HG02588 (cell line): ENCODE data around the gene POTEC.
"Not testable (repeated sequence)": the region's sequence is repeated elsewhere in the genome, so short reads cannot be mapped to it uniquely, and the experiment has no call there.

Experiments used
- ATAC-seq: cut with Tn5 transposase; IDR thresholded peaks from one replicate; pipeline ENCODE4 v1.9.1; 2021; ENCODE audit warnings: mild to moderate bottlenecking, moderate library complexity; ENCODE audit not compliant: unreplicated experiment

Gene POTEC

DNA sequence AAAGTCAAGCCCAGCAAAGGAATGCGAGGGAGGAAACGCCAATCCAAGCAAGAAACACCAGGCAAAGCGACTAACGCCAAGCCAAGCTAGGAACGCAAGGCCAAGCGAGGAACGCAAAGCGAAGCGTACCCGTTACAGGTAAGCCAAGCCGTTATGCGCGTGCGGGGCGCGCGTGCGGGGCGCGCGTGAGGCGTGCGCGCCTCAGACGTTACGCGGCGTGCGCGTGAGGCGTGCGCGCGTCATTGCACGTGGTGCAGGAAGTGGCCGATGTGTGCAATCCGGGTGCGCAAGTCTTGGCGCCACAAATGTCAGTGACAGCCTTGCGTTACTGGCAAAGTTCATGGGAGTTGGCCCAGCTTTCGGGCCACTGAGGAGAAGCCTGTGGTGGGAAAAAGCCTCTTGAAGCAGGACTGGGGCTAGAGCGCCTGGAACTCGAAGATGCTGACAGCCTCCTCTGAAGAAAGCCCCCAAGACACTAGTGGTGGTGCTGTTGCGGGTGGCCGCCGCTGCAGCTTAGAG, at the start of gene POTEC:
POTEC (minus strand) TSS at position 155 of the 519 bp plus-strand sequence. CDS start 454 bp downstream, outside the sequence.
- ATAC-seq: not testable (repeated sequence)

DNA sequence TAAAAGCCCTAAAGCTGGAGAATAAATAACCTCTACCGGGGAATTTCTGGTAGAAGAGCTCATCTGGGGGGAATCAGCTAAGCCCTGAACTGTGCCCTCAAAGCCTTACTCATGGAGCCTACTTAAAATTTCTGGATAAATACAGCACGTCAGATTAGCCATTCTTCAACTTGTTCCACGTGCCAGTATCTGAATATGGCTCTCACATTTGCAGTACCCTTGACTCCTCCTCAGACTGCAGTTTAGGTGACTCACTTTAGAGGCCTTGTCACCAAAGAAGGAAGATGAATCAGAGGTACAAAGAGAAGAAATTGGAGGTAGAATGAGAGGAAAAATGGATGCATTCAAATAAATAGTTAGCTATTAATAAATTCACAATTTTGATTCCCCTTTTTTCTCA, 34.6 kb upstream of the POTEC start:
- ATAC-seq: no peak

DNA sequence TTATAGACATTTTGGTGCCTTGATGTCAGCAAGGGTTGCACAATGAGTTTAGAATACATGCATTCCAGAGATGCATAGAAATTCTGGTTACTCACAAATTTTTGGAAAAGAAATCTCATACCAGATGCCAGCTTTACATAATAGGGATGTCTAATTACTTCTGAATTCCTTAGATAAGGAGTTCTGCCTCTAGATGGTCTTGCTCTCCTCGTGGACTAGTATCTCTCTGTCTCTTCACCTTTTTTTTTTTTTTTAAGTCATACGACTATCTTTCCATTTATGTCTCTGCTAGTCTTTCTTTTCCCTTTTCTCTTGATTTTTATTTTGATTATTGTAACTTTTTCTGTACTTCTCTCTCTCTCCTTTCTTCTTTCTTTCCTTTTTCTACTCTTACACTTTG, 16.1 kb upstream of the POTEC start:
- ATAC-seq: not testable (repeated sequence)

DNA sequence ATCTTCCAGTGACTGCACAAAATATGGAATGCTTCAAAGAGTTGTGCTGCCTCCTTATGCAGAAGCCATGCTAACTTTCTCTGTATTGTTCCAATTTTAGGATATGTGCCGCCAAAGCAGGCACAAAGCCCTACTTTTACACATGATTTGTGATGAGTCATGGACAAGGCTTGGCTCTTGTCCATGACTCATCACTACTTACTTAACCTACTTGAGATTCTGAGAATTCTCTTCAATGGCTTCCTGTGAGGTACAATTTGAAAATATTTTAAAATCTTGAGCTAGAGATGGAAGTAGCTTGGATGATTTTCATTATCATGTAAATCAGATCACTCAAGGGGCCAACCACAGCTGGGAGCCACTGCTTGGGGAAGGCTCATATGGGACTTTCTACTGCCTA, 11.7 kb downstream of the POTEC start:
- ATAC-seq: not testable (repeated sequence)

DNA sequence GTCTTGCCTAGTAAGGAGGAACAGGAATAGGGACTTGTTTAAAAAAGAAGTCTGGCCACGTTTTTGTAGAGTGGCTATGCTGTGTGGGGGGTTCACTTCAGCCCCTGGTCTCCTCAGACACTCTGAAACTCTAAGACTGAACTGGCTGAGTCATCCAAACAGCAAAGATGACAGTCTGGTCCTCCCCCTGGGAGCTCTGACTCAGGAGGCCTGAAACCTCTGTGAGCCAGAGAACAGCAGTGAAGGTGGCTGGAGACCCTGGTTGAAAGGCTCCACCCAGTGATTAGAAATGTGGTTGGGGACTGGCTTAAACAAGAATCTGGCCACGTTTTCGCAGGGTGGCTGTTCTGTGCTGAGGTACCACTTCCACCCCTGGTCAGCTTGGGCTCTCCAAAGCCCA, 32.7 kb downstream of the POTEC start:
- not testable (repeated sequence) for ATAC-seq

DNA sequence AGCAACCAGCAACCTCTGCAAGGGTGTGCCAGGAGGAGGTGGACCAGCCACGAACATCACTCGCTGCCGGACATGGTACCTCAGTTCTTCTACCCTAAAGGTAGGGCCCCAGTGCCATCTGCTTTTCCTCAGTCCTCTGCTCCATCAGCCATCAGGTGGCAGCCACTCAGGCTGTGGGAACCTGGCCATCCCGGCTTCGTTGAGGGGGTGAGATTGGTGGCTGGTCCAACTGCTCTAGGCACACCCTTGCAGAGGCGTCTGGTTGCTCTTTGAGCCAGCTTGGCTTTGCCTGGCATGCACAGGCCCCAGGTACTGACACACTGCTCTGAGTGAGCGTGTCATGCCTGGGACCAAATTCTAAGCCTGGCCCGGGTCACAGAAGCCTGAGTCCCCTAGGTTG, 39.7 kb downstream of the POTEC start:
- ATAC-seq: not testable (repeated sequence)

DNA sequence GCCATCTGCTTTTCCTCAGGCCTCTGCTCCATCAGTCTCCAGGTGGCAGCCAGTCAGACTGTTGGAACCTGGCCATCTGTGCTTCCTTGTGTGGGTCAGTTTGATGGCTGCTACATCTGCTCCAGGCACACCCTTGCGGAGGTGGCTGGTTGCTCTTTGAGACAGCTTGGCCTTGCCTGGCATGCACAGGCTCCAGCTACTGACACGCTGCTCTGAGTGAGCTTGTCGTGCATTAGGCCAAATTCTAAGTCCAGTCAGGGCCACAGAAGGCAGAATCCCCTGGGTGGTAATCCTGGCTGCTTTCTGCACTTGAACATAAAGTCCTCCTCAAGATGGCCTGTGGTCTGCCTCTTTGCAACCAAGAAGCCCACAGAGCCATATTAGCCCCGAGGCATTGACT, 41.5 kb downstream of the POTEC start:
- ATAC-seq: not testable (repeated sequence)

DNA sequence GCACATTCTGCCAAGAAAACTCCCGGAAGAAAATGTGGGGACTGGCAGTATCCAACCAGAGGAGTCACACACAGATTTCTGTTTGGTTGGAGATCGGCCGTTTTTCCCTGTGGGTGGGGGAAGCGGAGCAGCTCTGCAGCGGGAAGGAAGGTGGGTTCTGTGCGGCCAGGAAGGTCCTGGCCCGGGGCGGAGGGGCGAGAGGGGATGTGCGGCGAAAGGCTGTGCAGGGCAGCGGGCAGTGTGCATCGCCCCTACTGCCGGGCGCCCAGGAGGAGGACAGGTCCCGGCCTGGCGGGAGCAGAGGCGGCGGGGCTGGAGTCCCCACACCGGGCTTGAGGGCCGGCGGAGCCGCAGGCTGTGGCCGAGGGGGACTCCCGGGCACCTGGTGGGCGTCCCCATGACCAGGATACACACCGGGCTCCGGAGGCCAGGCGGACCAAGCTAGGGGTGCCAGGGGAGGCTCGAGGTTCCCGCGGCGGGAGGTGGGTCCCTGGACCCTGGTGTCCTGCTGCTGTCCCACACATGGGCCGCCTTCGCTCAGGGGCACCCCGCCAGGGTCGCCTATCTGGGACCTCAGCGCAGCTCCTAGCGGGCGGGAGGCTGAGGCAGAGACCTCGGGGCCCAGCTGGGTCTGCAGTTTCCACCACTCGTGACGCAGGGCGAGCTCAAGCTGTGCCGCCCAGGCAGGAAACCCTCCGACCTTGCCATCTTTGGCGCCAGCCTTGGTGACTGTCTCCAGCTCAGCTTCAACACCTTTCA, 54.0 kb downstream of the POTEC start:
- ATAC-seq: not testable (repeated sequence)

DNA sequence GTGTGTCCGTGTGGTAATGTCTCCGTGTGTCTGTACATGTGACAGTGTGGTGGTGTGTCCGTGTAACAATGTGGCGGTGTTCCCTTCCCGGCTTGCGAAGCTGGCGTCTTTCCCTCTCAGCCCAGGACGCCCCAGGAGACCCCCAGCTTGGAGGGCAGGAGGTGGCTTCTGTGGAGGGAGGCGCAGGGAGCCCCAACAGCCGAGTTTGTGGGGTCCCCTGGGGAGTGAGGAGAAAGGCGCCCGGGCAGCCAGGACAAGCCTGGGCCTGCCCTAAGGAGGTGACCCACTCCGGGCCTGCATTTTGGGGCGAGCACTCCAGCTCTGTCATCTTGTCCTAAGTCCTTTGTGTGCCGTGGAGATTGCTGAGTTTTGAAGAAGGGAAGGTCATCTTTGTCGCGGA, 54.6 kb downstream of the POTEC start:
- not testable (repeated sequence) for ATAC-seq

DNA sequence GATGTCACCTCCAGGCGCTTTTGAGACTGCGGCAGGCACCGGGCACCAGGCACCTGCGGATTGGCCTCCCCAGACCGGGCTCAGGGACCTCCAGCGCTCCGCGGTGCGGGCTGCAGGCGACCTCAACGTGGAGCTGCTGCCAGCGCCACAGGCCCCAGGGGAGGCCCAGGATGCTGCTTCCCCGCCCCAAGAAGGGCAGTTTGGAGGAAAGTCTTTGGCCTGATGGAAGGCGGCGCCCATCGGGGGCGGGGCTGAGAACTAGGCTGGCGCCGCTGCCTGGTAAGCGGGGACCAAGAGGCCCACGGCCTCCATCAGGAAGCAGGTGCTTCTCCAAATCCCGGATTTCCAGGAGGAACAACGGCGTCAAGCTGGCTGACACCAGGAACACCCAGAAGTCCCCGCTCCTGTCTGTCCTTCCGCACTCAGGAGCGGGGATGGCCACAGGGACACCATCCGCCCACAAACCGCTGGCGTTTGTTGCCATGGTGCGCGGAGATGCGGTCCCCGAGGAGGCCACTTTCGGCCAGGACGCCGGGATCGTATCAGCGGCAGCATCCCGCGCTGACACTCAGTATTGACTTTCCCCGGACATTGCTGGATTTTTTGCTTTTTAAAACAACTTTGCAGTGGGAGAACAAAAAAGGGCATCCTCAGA, 56.3 kb downstream of the POTEC start:
- not testable (repeated sequence) for ATAC-seq

DNA sequence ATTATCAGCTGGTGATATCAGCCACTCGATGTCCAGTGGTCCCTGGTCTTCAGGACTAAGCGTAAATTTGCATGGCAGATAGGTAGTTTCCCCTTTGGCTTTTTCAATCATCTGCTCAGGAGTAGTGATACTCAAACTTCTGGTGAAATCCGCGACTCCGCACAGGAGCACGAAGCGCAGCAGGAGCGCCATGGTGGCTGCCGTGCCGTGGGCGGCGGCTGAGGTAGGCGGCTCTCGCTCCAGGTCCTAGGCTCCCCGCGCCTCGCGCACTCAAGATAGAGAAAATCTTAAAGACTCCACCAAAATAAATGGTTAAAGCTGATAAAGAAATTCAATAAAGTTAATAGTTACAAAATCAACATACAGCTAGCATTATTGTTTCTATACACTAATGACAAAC, 64.3 kb downstream of the POTEC start:
- ATAC-seq: not testable (repeated sequence)

DNA sequence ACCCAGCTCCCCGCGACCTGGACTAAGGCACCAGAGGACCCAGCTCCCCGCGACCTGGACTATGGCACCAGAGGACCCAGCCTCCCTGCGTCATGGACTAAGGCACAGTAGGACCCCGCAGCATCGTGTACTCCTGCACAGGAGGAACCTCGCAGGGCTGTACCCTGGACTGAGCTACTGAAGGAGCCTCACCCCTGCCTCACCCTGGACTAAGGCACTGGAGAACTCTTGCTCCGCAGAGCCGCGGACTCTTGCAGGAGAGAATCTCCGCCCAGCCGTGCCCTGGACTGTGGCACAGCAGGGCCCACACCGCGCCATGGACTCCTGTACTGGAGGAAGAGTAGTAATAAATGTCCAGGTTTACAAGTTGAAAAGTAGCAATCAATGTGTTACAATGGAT, 67.9 kb downstream of the POTEC start:
- ATAC-seq: not testable (repeated sequence)

DNA sequence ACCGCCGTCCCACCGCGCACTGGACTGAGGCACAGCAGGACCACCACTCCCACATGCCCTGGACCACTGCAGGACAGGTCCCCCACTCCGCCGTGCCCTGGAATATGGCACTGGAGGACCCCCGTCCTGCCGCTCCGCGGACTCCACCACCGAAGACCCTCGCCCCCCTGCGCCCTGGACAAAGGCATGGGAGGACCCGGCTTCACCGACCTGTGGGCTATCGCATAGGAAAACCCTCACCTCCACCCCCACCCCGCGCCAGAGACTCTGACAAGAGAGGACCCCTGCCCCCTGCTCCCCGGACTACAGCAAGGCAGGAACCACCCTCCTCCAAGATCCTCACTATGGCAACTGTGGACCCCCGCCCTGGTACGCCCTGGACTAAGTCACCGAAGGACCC, 68.6 kb downstream of the POTEC start:
- not testable (repeated sequence) for ATAC-seq

DNA sequence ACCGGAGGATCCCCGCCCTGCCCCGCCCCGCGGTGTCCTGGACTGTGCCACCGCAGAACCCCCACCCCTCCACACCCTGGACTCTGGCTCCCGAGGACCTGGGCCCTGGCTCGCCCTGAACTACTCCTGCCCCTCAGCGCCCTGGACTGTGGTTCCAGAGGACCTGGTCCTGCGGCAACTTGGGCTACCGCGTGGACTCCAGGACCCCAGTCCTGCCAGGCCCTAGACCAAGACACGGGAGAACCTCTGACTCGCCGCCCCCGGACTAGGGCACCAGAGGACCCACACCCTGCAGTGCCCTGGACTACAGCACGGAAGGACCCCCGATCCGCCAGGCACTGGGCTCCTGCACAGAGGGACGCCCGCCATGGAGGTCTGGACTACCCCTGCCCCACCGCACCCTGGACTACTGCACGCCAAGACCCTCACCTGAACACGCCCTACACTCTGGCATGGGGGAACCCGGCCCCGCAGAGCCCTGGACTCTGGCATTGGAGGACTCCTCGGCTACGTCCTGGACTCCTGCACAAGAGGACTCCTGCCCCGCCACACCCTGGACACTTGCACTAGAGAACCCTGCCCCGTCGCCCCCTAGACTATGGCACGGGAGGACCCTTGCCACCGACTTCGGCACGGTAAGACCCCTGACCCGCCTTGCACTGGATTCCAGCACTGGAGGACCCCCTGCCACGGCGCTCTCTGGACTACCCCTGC, 69.2 kb downstream of the POTEC start:
- ATAC-seq: not testable (repeated sequence)

DNA sequence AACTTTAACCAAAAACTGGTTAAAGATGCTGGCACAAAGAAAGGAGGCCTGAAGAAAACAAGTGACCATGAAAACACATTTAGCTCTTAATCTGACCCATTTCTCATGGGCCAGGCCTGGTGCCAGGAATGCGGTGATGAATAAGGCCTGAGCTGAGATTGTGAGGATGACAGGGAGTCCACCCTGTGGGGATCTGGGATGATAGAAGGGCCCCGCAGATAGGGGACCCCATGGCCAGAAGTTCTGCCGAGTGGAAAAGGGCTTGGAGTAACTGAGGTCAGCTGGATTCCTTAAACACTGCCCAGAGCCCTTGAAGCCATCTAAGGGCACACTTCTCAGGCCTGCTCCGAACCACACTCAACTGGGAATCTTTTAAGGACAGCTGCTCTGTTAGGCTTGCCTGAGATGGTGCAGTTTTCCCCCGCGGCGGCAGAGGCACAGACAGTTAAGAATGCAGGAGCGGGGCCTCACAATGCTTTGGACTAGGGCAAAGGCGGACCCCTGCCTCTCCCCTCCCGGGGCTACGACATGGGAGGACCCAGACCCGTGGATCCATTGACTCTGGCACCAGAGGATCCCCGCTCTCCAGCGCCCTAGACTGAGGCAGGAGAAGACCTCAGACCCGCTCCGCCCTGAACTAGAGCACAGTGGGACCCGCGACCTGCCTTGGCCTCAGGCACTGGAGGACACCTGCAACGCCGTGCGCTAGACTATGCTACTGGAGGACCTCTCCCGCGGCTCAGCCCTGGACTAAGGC, 70.0 kb downstream of the POTEC start:
- ATAC-seq: not testable (repeated sequence)

DNA sequence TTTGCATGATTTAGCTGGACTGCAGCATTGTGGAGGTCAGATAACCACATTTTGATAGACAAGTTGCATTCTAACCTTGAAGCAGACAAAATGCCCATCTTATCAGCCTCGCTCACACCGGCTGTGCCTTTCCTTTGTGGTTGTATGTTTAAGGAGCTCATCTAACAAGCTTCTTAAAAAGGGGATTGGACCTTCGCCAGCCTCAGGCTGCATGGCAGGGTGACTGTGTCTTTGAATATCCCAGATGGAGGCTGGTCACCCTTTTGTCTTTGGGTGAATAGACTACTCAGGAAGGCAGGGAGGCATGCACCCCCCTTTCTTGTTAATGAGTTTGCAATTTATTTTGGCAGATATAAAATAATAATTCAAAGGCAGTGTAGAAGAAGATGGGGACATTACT, 72.1 kb downstream of the POTEC start:
- not testable (repeated sequence) for ATAC-seq

DNA sequence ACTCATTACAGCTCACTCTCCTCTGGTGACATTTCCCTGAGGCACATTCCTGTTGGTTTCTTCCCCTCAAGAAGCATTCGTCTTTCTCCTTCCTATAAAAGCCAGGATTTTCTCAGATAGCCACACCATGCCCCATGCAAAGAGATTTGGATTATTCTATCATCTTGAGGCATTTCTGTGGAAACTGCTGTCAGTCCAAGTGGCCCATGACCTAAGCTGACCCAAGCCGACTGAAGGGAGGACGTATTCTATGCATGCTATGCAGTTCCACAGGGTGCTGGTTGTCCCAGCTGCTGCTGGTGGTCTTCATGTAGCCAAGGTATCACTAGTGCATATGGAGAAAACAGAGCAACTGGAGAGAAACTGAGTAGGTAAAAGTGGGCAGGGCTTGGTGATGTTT, 73.0 kb downstream of the POTEC start:
- ATAC-seq: not testable (repeated sequence)

DNA sequence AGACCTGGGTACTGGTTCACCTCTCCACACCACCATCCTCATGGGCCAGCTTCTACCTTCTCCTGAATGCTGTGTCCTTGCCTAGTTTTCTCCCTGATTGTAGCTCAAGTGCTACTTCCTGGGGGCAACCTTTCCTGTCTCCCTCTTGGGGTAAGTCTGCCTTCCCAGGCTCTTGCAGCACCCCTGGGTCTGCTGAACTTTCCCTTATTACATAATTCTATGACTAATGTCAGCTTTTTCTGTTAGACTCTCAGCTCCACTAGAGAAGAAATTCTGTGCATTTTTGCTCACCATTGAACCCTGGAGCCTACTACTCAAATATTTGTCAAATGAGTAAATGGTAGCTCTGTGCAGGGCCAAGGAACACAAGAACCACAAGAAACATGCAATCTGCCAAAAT, 73.4 kb downstream of the POTEC start:
- not testable (repeated sequence) for ATAC-seq

DNA sequence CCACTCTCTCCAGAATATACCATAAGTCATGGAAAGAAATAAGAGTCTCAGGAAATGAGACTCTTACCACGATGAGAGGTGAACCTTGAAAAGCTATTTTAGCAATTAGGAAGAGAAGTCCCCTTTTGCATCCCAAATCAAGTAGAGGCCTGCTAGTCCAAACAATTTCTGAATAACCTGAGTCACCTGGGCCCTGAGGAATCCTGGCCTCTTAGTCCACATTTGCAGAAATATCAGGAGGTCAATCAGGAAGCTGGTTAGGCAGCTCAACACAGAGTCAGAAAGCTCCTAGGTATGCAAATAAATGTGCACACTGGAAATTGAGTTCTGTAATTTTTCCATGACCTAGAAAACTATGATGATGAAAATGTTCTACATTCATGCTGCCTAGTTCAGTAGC, 77.4 kb downstream of the POTEC start:
- ATAC-seq: not testable (repeated sequence)
